Neural crest cell (in vitro differentiated cells): ENCODE measurements around the gene DOCK4. TPM values are rescaled to one million over a fixed set of nuclear protein-coding genes. Genes with fewer than 3 reads are reported as not detected.

Source experiments
- DNase-seq: peaks from one replicate; pipeline ENCODE4 v3.0.0; 2021; ENCODE audit warnings: low read depth, mixed read lengths, low spot score
- H3K27ac Mint-ChIP-seq: one replicate; pipeline ENCODE4 v1.8.0; 2021; ENCODE audit warnings: mild to moderate bottlenecking, mixed read lengths; ENCODE audit not compliant: unreplicated experiment
- H3K27me3 Mint-ChIP-seq: 2 replicates; pipeline ENCODE4 v1.8.0; 2021; ENCODE audit warnings: low read depth, mild to moderate bottlenecking, mixed read lengths
- H3K36me3 Mint-ChIP-seq: 2 replicates; pipeline ENCODE4 v1.8.0; 2021; ENCODE audit warnings: low read depth, mild to moderate bottlenecking, mixed read lengths
- H3K4me1 Mint-ChIP-seq: 2 replicates; pipeline ENCODE4 v1.8.0; 2021; ENCODE audit warnings: mixed read lengths
- H3K4me3 Mint-ChIP-seq: one replicate; pipeline ENCODE4 v1.8.0; 2021; ENCODE audit warnings: mild to moderate bottlenecking, mixed read lengths
- H3K9me3 Mint-ChIP-seq: 2 replicates; pipeline ENCODE4 v1.8.0; 2021; ENCODE audit warnings: mixed read lengths
- total RNA-seq: library from RNA; stranded (reverse); gene quantifications from 2 replicates; pipeline ENCODE4 v1.2.1, GENCODE V29; 2021
- TF ChIP-seq, protein P1 (sequence below): fragments of 200-600 bp; sonication (generic); conservative IDR thresholded peaks from 2 replicates; pipeline ENCODE4 v1.5.0; 2021; ENCODE audit warnings: antibody characterized with exemption, mild to moderate bottlenecking

DOCK4 gene
- total RNA-seq, 1 donor from 2014 or later, result 15.3 TPM

DNA sequence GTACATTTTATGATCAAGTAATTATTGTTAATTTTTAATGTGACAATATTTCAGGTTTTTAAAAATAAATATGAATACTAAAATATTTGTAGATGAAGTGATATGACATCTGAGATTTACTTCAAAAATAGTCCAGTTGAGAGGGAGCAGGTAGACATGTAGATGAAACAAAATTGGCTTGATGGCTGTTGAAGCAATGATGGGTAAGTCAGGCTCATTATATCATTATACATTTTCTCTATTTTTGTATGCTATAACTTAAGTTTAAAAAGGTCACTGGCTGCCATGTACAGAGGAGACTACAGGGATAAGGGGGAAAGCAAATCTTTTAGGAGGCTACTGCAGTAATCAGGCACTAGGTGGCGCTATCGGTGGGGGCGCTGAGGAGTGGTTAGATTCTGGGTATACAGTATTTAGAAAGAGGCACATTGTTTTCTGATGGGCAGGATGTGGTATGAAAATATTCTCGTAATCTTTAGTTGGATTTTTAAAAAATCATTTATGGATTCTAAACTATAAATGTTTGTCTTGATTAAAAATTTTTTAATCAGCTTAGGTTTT is 454.1 kb downstream of the DOCK4 start:
- peaks cover 8% of the 10 kb centered on the region for H3K4me1 Mint-ChIP-seq
- no peak overlapping the region for H3K27ac Mint-ChIP-seq
- TF ChIP-seq, protein P1, sequence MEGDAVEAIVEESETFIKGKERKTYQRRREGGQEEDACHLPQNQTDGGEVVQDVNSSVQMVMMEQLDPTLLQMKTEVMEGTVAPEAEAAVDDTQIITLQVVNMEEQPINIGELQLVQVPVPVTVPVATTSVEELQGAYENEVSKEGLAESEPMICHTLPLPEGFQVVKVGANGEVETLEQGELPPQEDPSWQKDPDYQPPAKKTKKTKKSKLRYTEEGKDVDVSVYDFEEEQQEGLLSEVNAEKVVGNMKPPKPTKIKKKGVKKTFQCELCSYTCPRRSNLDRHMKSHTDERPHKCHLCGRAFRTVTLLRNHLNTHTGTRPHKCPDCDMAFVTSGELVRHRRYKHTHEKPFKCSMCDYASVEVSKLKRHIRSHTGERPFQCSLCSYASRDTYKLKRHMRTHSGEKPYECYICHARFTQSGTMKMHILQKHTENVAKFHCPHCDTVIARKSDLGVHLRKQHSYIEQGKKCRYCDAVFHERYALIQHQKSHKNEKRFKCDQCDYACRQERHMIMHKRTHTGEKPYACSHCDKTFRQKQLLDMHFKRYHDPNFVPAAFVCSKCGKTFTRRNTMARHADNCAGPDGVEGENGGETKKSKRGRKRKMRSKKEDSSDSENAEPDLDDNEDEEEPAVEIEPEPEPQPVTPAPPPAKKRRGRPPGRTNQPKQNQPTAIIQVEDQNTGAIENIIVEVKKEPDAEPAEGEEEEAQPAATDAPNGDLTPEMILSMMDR, result peak; percentile 86
- H3K4me3 Mint-ChIP-seq, result no peak overlapping the region
- no peaks in the 10 kb centered on the region for H3K9me3 Mint-ChIP-seq
- peak; percentile 76 for DNase-seq
- no peaks in the 10 kb centered on the region for H3K27me3 Mint-ChIP-seq
- H3K36me3 Mint-ChIP-seq, result peaks cover 6% of the 10 kb centered on the region

DNA sequence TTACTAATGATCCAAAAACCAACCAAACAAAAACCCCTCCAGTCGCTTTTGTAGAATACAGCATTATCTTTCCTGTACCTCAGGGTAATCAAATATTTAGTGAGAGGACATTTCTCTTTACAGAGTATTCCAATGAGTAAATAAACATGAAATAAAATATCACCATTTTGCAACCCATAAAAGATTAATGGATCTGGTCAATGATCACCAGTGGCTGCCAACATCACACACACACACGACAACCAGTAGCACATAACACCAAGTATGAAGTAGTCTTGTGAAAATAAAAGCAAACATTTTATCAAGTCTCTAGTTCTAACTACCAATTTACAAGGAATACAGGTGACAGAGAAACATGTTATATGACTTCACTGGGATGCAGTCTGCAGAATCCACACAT is 455.3 kb downstream of the DOCK4 start:
- Mint-ChIP-seq H3K4me3 (no peak overlapping the region), H3K27ac (no peak overlapping the region), H3K9me3 (no peaks in the 10 kb centered on the region), H3K36me3 (peaks cover 10% of the 10 kb centered on the region), H3K27me3 (no peaks in the 10 kb centered on the region), H3K4me1 (no peaks in the 10 kb centered on the region)
- no peak for DNase-seq
- TF ChIP-seq, protein P1, result no peak

DNA sequence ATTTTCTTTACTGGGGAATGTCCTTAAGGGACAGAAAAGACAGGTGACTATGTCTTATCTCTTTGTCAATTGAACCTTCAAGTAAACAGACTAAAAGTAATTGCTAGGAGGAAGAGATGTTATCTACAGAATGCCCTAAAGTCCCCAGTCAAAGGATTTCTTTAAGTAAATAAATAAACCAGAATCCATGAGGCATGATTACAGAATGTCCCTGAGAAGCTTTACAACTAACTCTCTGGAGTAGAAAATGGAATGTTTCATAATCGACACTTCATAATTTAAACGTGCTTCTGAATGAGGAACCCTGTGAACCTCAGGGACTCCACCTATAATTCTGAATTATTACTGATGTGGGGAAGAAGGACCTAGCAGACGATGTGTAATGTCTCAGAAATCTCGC is 456.0 kb downstream of the DOCK4 start:
- no peak for DNase-seq
- H3K4me3 Mint-ChIP-seq, result no peak overlapping the region
- no peaks in the 10 kb centered on the region for H3K4me1 Mint-ChIP-seq
- TF ChIP-seq, protein P1, result no peak
- peaks cover 10% of the 10 kb centered on the region for H3K36me3 Mint-ChIP-seq
- H3K27ac Mint-ChIP-seq, result no peak overlapping the region
- H3K9me3 Mint-ChIP-seq, result no peaks in the 10 kb centered on the region
- H3K27me3 Mint-ChIP-seq, result no peaks in the 10 kb centered on the region

DNA sequence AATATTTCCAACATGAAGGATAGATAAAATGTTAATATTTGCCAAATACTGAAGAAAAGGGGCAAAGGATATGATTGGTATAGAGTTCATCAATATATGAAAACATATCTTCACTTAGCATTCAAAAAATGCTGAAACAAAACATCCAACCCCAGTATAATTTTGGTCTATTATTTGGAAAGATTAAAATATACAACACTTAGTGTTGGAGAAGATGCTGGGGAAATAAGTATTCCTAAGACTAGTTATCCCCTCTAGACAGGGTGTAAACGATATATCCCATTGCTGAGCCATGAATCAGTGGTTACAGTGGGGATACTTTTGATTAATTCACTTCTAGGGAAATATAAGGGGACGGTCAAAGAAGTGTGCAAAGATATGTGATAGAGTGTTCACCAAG is 456.6 kb downstream of the DOCK4 start:
- no peak for DNase-seq

DNA sequence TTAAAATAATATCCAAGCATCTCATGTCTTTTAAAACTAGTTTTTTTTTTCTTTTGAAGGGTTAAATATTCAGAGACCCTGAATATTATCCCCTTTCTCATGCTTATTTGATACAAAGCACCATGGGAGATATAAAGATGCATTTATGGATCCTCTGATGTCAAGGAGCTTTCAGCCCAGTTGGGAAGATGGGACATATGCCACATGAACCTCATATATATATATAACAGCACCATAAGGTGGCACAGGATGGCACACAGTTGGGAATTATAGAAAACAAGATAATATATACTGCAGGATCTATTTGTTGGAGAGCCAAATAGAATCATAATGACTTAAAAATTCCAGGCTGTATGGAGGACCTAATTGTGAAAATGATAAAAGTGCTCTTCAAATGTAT is 458.5 kb downstream of the DOCK4 start:
- H3K4me1 Mint-ChIP-seq, result peaks cover 8% of the 10 kb centered on the region

More for the DNA sequence above, 456.6 kb downstream of the DOCK4 start:
- H3K36me3 Mint-ChIP-seq, result peaks cover 14% of the 10 kb centered on the region
- no peaks in the 10 kb centered on the region for H3K27me3 Mint-ChIP-seq
- H3K4me3 Mint-ChIP-seq, result no peak overlapping the region
- no peak overlapping the region for H3K27ac Mint-ChIP-seq
- TF ChIP-seq, protein P1, result no peak
- H3K9me3 Mint-ChIP-seq, result no peaks in the 10 kb centered on the region
- no peaks in the 10 kb centered on the region for H3K4me1 Mint-ChIP-seq

More for the DNA sequence above, 458.5 kb downstream of the DOCK4 start:
- peaks cover 17% of the 10 kb centered on the region for H3K36me3 Mint-ChIP-seq
- TF ChIP-seq, protein P1, result no peak
- H3K9me3 Mint-ChIP-seq, result no peaks in the 10 kb centered on the region
- no peak overlapping the region for H3K27ac Mint-ChIP-seq
- no peak overlapping the region for H3K4me3 Mint-ChIP-seq
- no peaks in the 10 kb centered on the region for H3K27me3 Mint-ChIP-seq
- DNase-seq, result no peak
